GM18519 (cell line): ENCODE results near the gene LRRC46.

ENCODE experiments used
- ATAC-seq: cut with Tn5 transposase; IDR thresholded peaks from one replicate; pipeline ENCODE4 v1.9.1; 2021; ENCODE audit warnings: mild to moderate bottlenecking, moderate library complexity; ENCODE audit not compliant: unreplicated experiment, low FRiP score

The LRRC46 gene

GRCh38 chr17:47829870-47830269 is 1.6 kb upstream of the LRRC46 start:
- ATAC-seq = no peak

GRCh38 chr17:47830396-47831002 is 971 bp upstream of the LRRC46 start:
- no peak for ATAC-seq

GRCh38 chr17:47831934-47832327 is 461 bp downstream of the LRRC46 start:
- no peak for ATAC-seq

GRCh38 chr17:47834756-47835155 is 3.3 kb downstream of the LRRC46 start:
- no peak for ATAC-seq

- ATAC-seq = no peak
Measured at GRCh38 chr17:47836601-47837000, 5.1 kb downstream of the LRRC46 start.

GRCh38 chr17:47837401-47838039 is 6.0 kb downstream of the LRRC46 start:
- no peak for ATAC-seq

- ATAC-seq = no peak
Measured at GRCh38 chr17:47838636-47839035, 7.2 kb downstream of the LRRC46 start.

GRCh38 chr17:47839071-47839470 is 7.6 kb downstream of the LRRC46 start:
- no peak for ATAC-seq

- ATAC-seq = no peak
Measured at GRCh38 chr17:47840001-47840741, 8.7 kb downstream of the LRRC46 start.

- ATAC-seq = peak; percentile 74
Measured at GRCh38 chr17:47840742-47841487, 9.4 kb downstream of the LRRC46 start, which contains the start of gene SCRN2. Gene SCRN2 (minus strand): TSS chr17:47841273. CDS start chr17:47840843, 430 bp downstream.

- ATAC-seq = no peak
Measured at GRCh38 chr17:47841488-47842291, 10.2 kb downstream of the LRRC46 start.

GRCh38 chr17:47843391-47843730 is 11.9 kb downstream of the LRRC46 start:
- ATAC-seq = no peak

- no peak for ATAC-seq
Measured at GRCh38 chr17:47844227-47844626, 12.8 kb downstream of the LRRC46 start.

GRCh38 chr17:47844814-47845715 is 13.6 kb downstream of the LRRC46 start:
- ATAC-seq = no peak

GRCh38 chr17:47845716-47846075 is 14.2 kb downstream of the LRRC46 start:
- no peak for ATAC-seq

- no peak for ATAC-seq
Measured at GRCh38 chr17:47846716-47847340, 15.4 kb downstream of the LRRC46 start.

- ATAC-seq = no peak
Measured at GRCh38 chr17:47847341-47848197, 16.1 kb downstream of the LRRC46 start.

- ATAC-seq = no peak
Measured at GRCh38 chr17:47848198-47848513, 16.7 kb downstream of the LRRC46 start.
